ENCODE data around the gene CREG1. TPM values are rescaled to one million over a fixed set of nuclear protein-coding genes. Genes with fewer than 3 reads are reported as not detected.

CREG1 gene
- total RNA-seq, 5 donors from 2014 or later (not counting 1 experiment from before 2014, with no cell fraction given): 9.1 to 13.0 (median 10.9) TPM

GRCh38 chr1:167532964-167533824 is 20.4 kb downstream of the CREG1 start:
- no peaks in the 10 kb centered on the region for H3K27me3 Mint-ChIP-seq
- DNase-seq (no peak), ATAC-seq (replicated peaks in 1 of 4) (no peak)
- no peaks in the 10 kb centered on the region for H3K27me3 ChIP-seq (replicated peaks in 1 of 2; ENCODE audit: control insufficient read depth in 2 of 2, extremely low read depth in 1 of 2, insufficient read depth in 2 of 2, low read length in 1 of 2)
- no peak overlapping the region for H3K27ac Mint-ChIP-seq
- no peaks in the 10 kb centered on the region for H3K36me3 ChIP-seq (ENCODE audit: control insufficient read depth in 2 of 2, extremely low read depth in 1 of 2, insufficient read depth in 1 of 2, low read length in 1 of 2)
- H3K9me3 Mint-ChIP-seq: no peaks in the 10 kb centered on the region
- ChIA-PET POLR2A (interaction anchor here (0.6 to 0.9 kb wide), 3 partner anchors 15 to 315 kb away, joined by 3 to 4 read pairs (median 3); partner anchors contain the start of gene CD247 (in 1 of the 2)), CTCF (interaction anchor here (0.6 to 3.3 kb wide), 33 partner anchors 8 to 623 kb away, joined by 3 to 35 read pairs (median 3); partner anchors contain the start of genes CREG1 (in 2 of the 2) and CD247 (in 1 of the 2))
- peaks cover 0 to 5% of the 10 kb centered on the region in 2 experiments for H3K4me1 ChIP-seq (ENCODE audit: control insufficient read depth in 1 of 2, extremely low read depth in 1 of 2, insufficient read depth in 2 of 2, low read length in 2 of 2)
- no peaks in the 10 kb centered on the region for H3K36me3 Mint-ChIP-seq
- 89% methylated on average over 3 of the region's 6 CpGs for WGBS (ENCODE audit: insufficient coverage)
- H3K27ac ChIP-seq (ENCODE audit: low read length): no peak overlapping the region
- no peaks in the 10 kb centered on the region for H3K4me1 Mint-ChIP-seq
- H3K9me3 ChIP-seq: no peaks in the 10 kb centered on the region
- H3K4me3 Mint-ChIP-seq: no peak overlapping the region
- no peak overlapping the region for H3K4me3 ChIP-seq (ENCODE audit: control insufficient read depth in 1 of 2, extremely low read depth in 1 of 2, low read length in 1 of 2)

GRCh38 chr1:167532375-167532774 is 21.2 kb downstream of the CREG1 start:
- H3K27me3 ChIP-seq (replicated peaks in 1 of 2; ENCODE audit: control insufficient read depth in 2 of 2, extremely low read depth in 1 of 2, insufficient read depth in 2 of 2, low read length in 1 of 2): no peaks in the 10 kb centered on the region
- ChIA-PET CTCF (interaction anchor here (0.7 to 3.3 kb wide), 17 partner anchors 14 to 473 kb away, joined by 3 to 35 read pairs (median 4); partner anchors contain the start of genes CREG1 (in 2 of the 2) and CD247 (in 1 of the 2)), POLR2A (interaction anchor here in 1 of 2 donors (0.6 to 0.7 kb wide), 2 partner anchors 104 to 130 kb away, joined by 3 read pairs; no protein-coding TSS in a partner anchor)
- no peak overlapping the region for H3K27ac ChIP-seq (ENCODE audit: low read length)
- Mint-ChIP-seq H3K27ac (no peak overlapping the region), H3K27me3 (no peaks in the 10 kb centered on the region), H3K9me3 (no peaks in the 10 kb centered on the region), H3K4me1 (peaks cover 0 to 7% (median 0%) of the 10 kb centered on the region in 3 donors), H3K36me3 (no peaks in the 10 kb centered on the region), H3K4me3 (no peak overlapping the region)
- H3K4me3 ChIP-seq (ENCODE audit: control insufficient read depth in 1 of 2, extremely low read depth in 1 of 2, low read length in 1 of 2): no peak overlapping the region
- peaks cover 0 to 5% of the 10 kb centered on the region in 2 experiments for H3K4me1 ChIP-seq (ENCODE audit: control insufficient read depth in 1 of 2, extremely low read depth in 1 of 2, insufficient read depth in 2 of 2, low read length in 2 of 2)
- ATAC-seq (replicated peaks in 1 of 4) (no peak), DNase-seq (no peak)
- H3K9me3 ChIP-seq: no peaks in the 10 kb centered on the region
- H3K36me3 ChIP-seq (ENCODE audit: control insufficient read depth in 2 of 2, extremely low read depth in 1 of 2, insufficient read depth in 1 of 2, low read length in 1 of 2): no peaks in the 10 kb centered on the region

- H3K27me3 Mint-ChIP-seq: no peaks in the 10 kb centered on the region
- no peaks in the 10 kb centered on the region for H3K9me3 Mint-ChIP-seq
- Histone ChIP-seq H3K4me3 (ENCODE audit: control insufficient read depth in 1 of 2, extremely low read depth in 1 of 2, low read length in 1 of 2) (no peak overlapping the region), H3K27ac (ENCODE audit: low read length) (no peak overlapping the region), H3K27me3 (replicated peaks in 1 of 2; ENCODE audit: control insufficient read depth in 2 of 2, extremely low read depth in 1 of 2, insufficient read depth in 2 of 2, low read length in 1 of 2) (peaks cover 0 to 5% of the 10 kb centered on the region in 2 experiments), H3K36me3 (ENCODE audit: control insufficient read depth in 2 of 2, extremely low read depth in 1 of 2, insufficient read depth in 1 of 2, low read length in 1 of 2) (no peaks in the 10 kb centered on the region), H3K9me3 (no peaks in the 10 kb centered on the region), H3K4me1 (ENCODE audit: control insufficient read depth in 1 of 2, extremely low read depth in 1 of 2, insufficient read depth in 2 of 2, low read length in 2 of 2) (peaks cover 0 to 5% of the 10 kb centered on the region in 2 experiments)
- 91% methylated on average over 8 of the region's 8 CpGs for WGBS (ENCODE audit: insufficient coverage)
- ChIA-PET POLR2A (interaction anchor here in 1 of 2 donors (0.9 kb wide), 1 partner anchor 243 kb away, joined by 4 read pairs; no protein-coding TSS in a partner anchor), CTCF (interaction anchor here (0.7 to 1.6 kb wide), 9 partner anchors 10 to 269 kb away, joined by 3 to 10 read pairs (median 3); no protein-coding TSS in a partner anchor)
- H3K36me3 Mint-ChIP-seq: no peaks in the 10 kb centered on the region
- H3K27ac Mint-ChIP-seq: no peak overlapping the region
- H3K4me3 Mint-ChIP-seq: no peak overlapping the region
- peaks cover 1 to 20% (median 2%) of the 10 kb centered on the region in 3 donors for H3K4me1 Mint-ChIP-seq
- ATAC-seq (replicated peaks in 1 of 4): no peak
- no peak for DNase-seq
Measured at GRCh38 chr1:167529829-167530474, 23.6 kb downstream of the CREG1 start.

GRCh38 chr1:167528057-167528728 is 25.4 kb downstream of the CREG1 start:
- H3K36me3 Mint-ChIP-seq: no peaks in the 10 kb centered on the region

GRCh38 chr1:167526667-167527383 is 26.7 kb downstream of the CREG1 start:
- Histone ChIP-seq H3K4me3 (ENCODE audit: control insufficient read depth in 1 of 2, extremely low read depth in 1 of 2, low read length in 1 of 2) (no peak overlapping the region), H3K36me3 (ENCODE audit: control insufficient read depth in 2 of 2, extremely low read depth in 1 of 2, insufficient read depth in 1 of 2, low read length in 1 of 2) (no peaks in the 10 kb centered on the region), H3K27me3 (replicated peaks in 1 of 2; ENCODE audit: control insufficient read depth in 2 of 2, extremely low read depth in 1 of 2, insufficient read depth in 2 of 2, low read length in 1 of 2) (peaks cover 0 to 5% of the 10 kb centered on the region in 2 experiments), H3K27ac (ENCODE audit: low read length) (no peak overlapping the region), H3K9me3 (no peaks in the 10 kb centered on the region), H3K4me1 (ENCODE audit: control insufficient read depth in 1 of 2, extremely low read depth in 1 of 2, insufficient read depth in 2 of 2, low read length in 2 of 2) (no peaks in the 10 kb centered on the region)
- no peaks in the 10 kb centered on the region for H3K27me3 Mint-ChIP-seq
- no peak for ATAC-seq (replicated peaks in 1 of 4)
- WGBS (ENCODE audit: insufficient coverage): 79% methylated on average over 5 of the region's 8 CpGs
- peaks cover 1 to 20% (median 2%) of the 10 kb centered on the region in 3 donors for H3K4me1 Mint-ChIP-seq
- H3K27ac Mint-ChIP-seq: no peak overlapping the region
- no peaks in the 10 kb centered on the region for H3K9me3 Mint-ChIP-seq
- DNase-seq: no peak
- ChIA-PET CTCF (no interaction called here), POLR2A (interaction anchor here in 1 of 2 donors (0.7 kb wide), 1 partner anchor 17 kb away, joined by 20 read pairs; no protein-coding TSS in a partner anchor)
- no peaks in the 10 kb centered on the region for H3K36me3 Mint-ChIP-seq
- no peak overlapping the region for H3K4me3 Mint-ChIP-seq

More at GRCh38 chr1:167528057-167528728, 25.4 kb downstream of the CREG1 start:
- Mint-ChIP-seq H3K9me3 (no peaks in the 10 kb centered on the region), H3K4me3 (no peak overlapping the region), H3K27me3 (no peaks in the 10 kb centered on the region), H3K4me1 (peaks cover 1 to 20% (median 2%) of the 10 kb centered on the region in 3 donors), H3K27ac (no peak overlapping the region)
- ATAC-seq (replicated peaks in 1 of 4): no peak
- Histone ChIP-seq H3K27ac (ENCODE audit: low read length) (no peak overlapping the region), H3K27me3 (replicated peaks in 1 of 2; ENCODE audit: control insufficient read depth in 2 of 2, extremely low read depth in 1 of 2, insufficient read depth in 2 of 2, low read length in 1 of 2) (peaks cover 0 to 5% of the 10 kb centered on the region in 2 experiments), H3K4me3 (ENCODE audit: control insufficient read depth in 1 of 2, extremely low read depth in 1 of 2, low read length in 1 of 2) (no peak overlapping the region), H3K36me3 (ENCODE audit: control insufficient read depth in 2 of 2, extremely low read depth in 1 of 2, insufficient read depth in 1 of 2, low read length in 1 of 2) (no peaks in the 10 kb centered on the region), H3K4me1 (ENCODE audit: control insufficient read depth in 1 of 2, extremely low read depth in 1 of 2, insufficient read depth in 2 of 2, low read length in 2 of 2) (no peaks in the 10 kb centered on the region), H3K9me3 (no peaks in the 10 kb centered on the region)
- DNase-seq: no peak
- CTCF ChIA-PET: interaction anchor here (0.5 to 1.1 kb wide), 3 partner anchors 8 to 116 kb away, joined by 3 to 4 read pairs (median 4); no protein-coding TSS in a partner anchor
- 100% methylated on average over 2 of the region's 3 CpGs for WGBS (ENCODE audit: insufficient coverage)
- POLR2A ChIA-PET: interaction anchor here (0.6 kb wide), 2 partner anchors 19 to 30 kb away, joined by 6 to 7 read pairs; no protein-coding TSS in a partner anchor
